Left lung (tissue), 10 donors: ENCODE results near the gene ZNF543. TPM values are rescaled to one million over a fixed set of nuclear protein-coding genes. Genes with fewer than 3 reads are reported as not detected.

Experiments
- ATAC-seq: fragments of 200-7000 bp; cut with Tn5 transposase; one replicate; pipeline ENCODE4 v1.9.1; 2020; ENCODE audit warnings: moderate library complexity
- DNase-seq, 4 donors: peaks; one replicate each; pipeline ENCODE4 v3.0.0-alpha.2; 2013 to 2020
- H3K27ac ChIP-seq, 2 donors: fragments of 200-600 bp; sonication (generic) in 1 of 2; one replicate each; pipeline versions ENCODE4 v1.5.0 to v1.8.0; 2020 to 2021
- H3K27me3 ChIP-seq, 2 donors: fragments of 200-600 bp; sonication (generic) in 1 of 2; one replicate each; pipeline versions ENCODE4 v1.5.0 to v1.8.0; 2020 to 2021
- H3K36me3 ChIP-seq, 2 donors: fragments of 200-600 bp; sonication (generic) in 1 of 2; one replicate each; pipeline versions ENCODE4 v1.5.0 to v1.8.0; 2020 to 2021
- H3K4me1 ChIP-seq, 2 donors: fragments of 200-600 bp; one replicate each; pipeline ENCODE4 v1.8.0; 2021
- H3K4me3 ChIP-seq, 2 donors: fragments of 200-600 bp; sonication (generic) in 1 of 2; one replicate each; pipeline versions ENCODE4 v1.5.0 to v1.8.0; 2020 to 2021; ENCODE audit warnings: mild to moderate bottlenecking in 1 of 2
- H3K9me3 ChIP-seq, 2 donors: fragments of 200-600 bp; sonication (generic) in 1 of 2; one replicate each; pipeline versions ENCODE4 v1.5.0 to v1.8.0; 2020 to 2021
- intact Hi-C, 2 donors: fragments of 100-400 bp; cut with DNase I; formaldehyde crosslinking; loops; one replicate each; pipeline versions ENCODE4 v1.11.2 to v1.14.2; 2022
- polyA plus RNA-seq, 6 donors: library from polyadenylated mRNA; unstranded; fragments of 120-200 nt; gene quantifications; one replicate each; pipeline ENCODE4 v1.2.1, GENCODE V29; 2013; ENCODE audit not compliant: insufficient read length in 6 of 6
- total RNA-seq, 2 donors: library from RNA; stranded (reverse); fragmentation: NEBNext Ultra II Directional; extraction: Animal tissue kit (Norgen Biotek cat#: 25700); gene quantifications; one replicate each; pipeline ENCODE4 v1.2.1, GENCODE V29; 2021
- TF ChIP-seq, protein P1 (sequence below), 2 donors: fragments of 200-600 bp; sonication (generic) in 1 of 2; IDR thresholded peaks; one replicate each; pipeline versions ENCODE4 v1.5.0 to v1.8.0; 2021; ENCODE audit warnings: antibody characterized with exemption in 2 of 2
- donor health status: DM: no; HTN: yes; CAD: no.
- donor health status: DM: no; HTN: no; CAD: no.

ZNF543 gene
- total and polyA plus RNA-seq, 8 donors: 6.6 to 11.6 (median 10.0) TPM

DNA sequence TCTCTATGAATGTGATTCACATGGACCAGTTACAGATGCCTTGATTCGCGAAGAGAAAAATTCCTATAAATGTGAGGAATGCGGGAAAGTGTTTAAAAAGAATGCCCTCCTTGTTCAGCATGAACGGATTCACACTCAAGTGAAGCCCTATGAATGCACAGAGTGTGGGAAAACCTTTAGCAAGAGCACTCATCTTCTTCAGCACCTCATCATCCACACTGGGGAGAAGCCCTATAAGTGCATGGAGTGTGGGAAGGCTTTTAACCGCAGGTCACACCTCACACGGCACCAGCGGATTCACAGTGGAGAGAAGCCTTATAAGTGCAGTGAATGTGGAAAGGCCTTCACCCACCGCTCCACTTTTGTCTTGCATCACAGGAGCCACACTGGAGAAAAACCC, 7.7 kb downstream of the ZNF543 start:
- H3K36me3 ChIP-seq: peaks cover 10 to 85% of the 10 kb centered on the region in 2 donors
- intact Hi-C loops: no loop called here
- TF ChIP-seq, protein P1, sequence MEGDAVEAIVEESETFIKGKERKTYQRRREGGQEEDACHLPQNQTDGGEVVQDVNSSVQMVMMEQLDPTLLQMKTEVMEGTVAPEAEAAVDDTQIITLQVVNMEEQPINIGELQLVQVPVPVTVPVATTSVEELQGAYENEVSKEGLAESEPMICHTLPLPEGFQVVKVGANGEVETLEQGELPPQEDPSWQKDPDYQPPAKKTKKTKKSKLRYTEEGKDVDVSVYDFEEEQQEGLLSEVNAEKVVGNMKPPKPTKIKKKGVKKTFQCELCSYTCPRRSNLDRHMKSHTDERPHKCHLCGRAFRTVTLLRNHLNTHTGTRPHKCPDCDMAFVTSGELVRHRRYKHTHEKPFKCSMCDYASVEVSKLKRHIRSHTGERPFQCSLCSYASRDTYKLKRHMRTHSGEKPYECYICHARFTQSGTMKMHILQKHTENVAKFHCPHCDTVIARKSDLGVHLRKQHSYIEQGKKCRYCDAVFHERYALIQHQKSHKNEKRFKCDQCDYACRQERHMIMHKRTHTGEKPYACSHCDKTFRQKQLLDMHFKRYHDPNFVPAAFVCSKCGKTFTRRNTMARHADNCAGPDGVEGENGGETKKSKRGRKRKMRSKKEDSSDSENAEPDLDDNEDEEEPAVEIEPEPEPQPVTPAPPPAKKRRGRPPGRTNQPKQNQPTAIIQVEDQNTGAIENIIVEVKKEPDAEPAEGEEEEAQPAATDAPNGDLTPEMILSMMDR (IDR thresholded peaks at IDR 0.05): no peak
- H3K9me3 ChIP-seq: peaks cover 0 to 43% of the 10 kb centered on the region in 2 donors
- H3K4me1 ChIP-seq: no peaks in the 10 kb centered on the region
- ATAC-seq: no peak
- DNase-seq: no peak
- no peak overlapping the region for H3K4me3 ChIP-seq
- H3K27ac ChIP-seq: no peak overlapping the region
- H3K27me3 ChIP-seq: no peaks in the 10 kb centered on the region

DNA sequence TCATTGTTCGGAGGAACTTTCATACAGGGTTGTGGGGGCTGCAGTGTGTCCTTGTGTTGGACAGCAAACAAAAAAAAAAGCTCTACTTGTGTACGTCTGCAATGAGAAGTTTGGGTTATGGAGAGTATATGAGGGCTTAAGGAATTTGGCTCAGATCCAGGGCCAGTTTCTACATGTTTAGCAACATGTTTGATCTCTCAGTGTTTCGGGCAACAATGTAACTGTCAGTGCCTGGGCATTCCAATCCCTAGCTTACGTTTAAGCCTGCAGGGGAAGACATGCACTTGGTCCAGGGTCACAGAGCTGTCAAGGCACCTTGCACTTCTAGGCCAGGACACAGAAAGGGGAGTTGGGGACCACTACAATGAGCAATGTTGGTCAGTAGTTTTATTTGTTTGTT, 13.9 kb downstream of the ZNF543 start:
- no peak overlapping the region for H3K27ac ChIP-seq
- no peaks in the 10 kb centered on the region for H3K27me3 ChIP-seq
- peaks cover 0 to 24% of the 10 kb centered on the region in 2 donors for H3K36me3 ChIP-seq
- H3K4me1 ChIP-seq: no peaks in the 10 kb centered on the region
- TF ChIP-seq, protein P1 (IDR thresholded peaks at IDR 0.05): no peak
- peaks cover 0 to 16% of the 10 kb centered on the region in 2 donors for H3K9me3 ChIP-seq
- DNase-seq (no peak), ATAC-seq (no peak)
- intact Hi-C loops: no loop called here
- no peak overlapping the region for H3K4me3 ChIP-seq

DNA sequence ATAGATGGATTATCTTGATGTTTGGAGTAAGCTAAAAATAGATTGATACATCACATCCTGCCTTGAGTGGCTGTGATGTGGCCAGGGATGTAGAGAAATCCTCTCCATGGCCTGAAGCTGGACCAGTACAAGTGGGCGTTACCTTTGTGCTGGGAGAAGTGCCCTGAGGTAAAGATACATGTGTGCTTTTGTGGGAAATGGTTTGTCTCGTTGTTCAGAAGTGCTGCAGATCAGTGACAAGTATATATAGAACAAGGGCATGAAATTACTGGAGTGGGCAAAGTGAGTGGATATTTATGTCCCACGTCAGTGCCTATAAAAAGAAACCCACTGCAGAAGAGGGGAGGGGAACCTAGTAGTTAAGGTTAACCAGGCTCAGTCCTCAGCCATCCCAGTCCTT, 18.6 kb downstream of the ZNF543 start:
- TF ChIP-seq, protein P1 (IDR thresholded peaks at IDR 0.05): no peak
- DNase-seq: no peak
- H3K4me3 ChIP-seq: no peak overlapping the region
- H3K9me3 ChIP-seq: no peaks in the 10 kb centered on the region
- H3K4me1 ChIP-seq: no peaks in the 10 kb centered on the region
- no peak for ATAC-seq
- no peak overlapping the region for H3K27ac ChIP-seq
- intact Hi-C loops: no loop called here
- no peaks in the 10 kb centered on the region for H3K36me3 ChIP-seq
- H3K27me3 ChIP-seq: no peaks in the 10 kb centered on the region

DNA sequence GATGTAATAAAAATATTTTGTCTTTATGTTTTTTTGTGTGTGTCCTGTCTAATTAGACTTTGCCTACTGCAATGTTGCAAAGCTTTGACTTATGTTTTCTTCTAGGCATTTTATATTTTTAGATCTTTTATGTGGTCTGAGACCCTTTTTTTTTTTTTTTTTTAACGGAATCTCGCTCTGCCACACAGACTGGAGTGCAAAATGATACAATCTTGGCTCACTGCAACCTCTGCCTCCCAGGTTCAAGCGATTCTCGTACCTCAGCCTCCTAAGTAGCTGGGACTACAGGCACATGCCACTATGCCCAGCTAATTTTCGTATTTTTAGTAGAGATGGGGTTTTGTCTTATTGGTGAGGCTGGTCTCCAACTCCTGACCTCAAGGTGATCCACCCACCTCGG, 22.3 kb downstream of the ZNF543 start:
- no peak overlapping the region for H3K27ac ChIP-seq
- intact Hi-C loops: no loop called here
- TF ChIP-seq, protein P1 (IDR thresholded peaks at IDR 0.05): no peak
- H3K36me3 ChIP-seq: no peaks in the 10 kb centered on the region
- peaks cover 4 to 7% of the 10 kb centered on the region in 2 donors for H3K27me3 ChIP-seq
- no peaks in the 10 kb centered on the region for H3K4me1 ChIP-seq
- ATAC-seq: no peak
- H3K4me3 ChIP-seq: no peak overlapping the region
- DNase-seq: no peak
- no peaks in the 10 kb centered on the region for H3K9me3 ChIP-seq

DNA sequence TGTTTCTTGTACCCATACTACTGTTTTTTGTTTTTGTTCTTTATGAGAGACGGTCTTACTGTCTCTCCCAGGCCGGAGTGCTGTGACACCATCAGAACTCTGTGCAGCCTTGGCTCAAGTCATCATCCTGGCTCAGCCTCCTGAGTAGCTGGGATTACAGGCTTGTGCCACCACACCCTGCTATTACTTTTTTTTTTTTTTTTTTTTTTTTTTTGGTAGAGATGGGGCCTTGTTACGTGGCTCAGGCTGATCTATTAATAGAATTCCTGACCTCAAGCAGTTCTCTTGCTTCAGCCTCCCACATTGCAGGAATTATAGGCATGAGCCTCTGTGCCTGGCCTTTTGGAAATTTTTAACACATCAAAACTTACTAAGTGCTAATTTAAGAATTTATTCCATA, 27.9 kb downstream of the ZNF543 start:
- TF ChIP-seq, protein P1 (IDR thresholded peaks at IDR 0.05): no peak
- Histone ChIP-seq H3K4me3 (no peak overlapping the region), H3K4me1 (peaks cover 6 to 16% of the 10 kb centered on the region in 2 donors), H3K27ac (no peak overlapping the region), H3K9me3 (no peaks in the 10 kb centered on the region), H3K36me3 (peaks cover 0 to 1% of the 10 kb centered on the region in 2 donors), H3K27me3 (peaks cover 4 to 7% of the 10 kb centered on the region in 2 donors)
- intact Hi-C loops: no loop called here
- ATAC-seq (no peak), DNase-seq (no peak)
